Heart left ventricle (tissue), 16 donors: ENCODE results near the gene HNRNPC. TPM values are rescaled to one million over a fixed set of nuclear protein-coding genes. Genes with fewer than 3 reads are reported as not detected.

ENCODE experiments used
- ATAC-seq, 4 donors: fragments of 200-7000 bp; cut with Tn5 transposase; one replicate each; pipeline ENCODE4 v1.9.1; 2020 to 2022; ENCODE audit warnings: moderate library complexity in 4 of 4, mild to moderate bottlenecking in 3 of 4, moderate number of reproducible peaks in 1 of 4
- DNase-seq, 5 donors: peaks; one replicate each; pipeline ENCODE4 v3.0.0-alpha.2; 2020
- H3K27ac ChIP-seq, 12 donors: fragments of 200-600 bp; sonication (generic) in 4 of 12; one replicate each; pipeline versions ENCODE4 v1.5.0 to v1.8.0; 2016 to 2022; ENCODE audit warnings: mild to moderate bottlenecking in 2 of 12
- H3K27me3 ChIP-seq, 9 donors: fragments of 200-600 bp; sonication (generic) in 2 of 9; one replicate each; pipeline versions ENCODE4 v1.5.1 to v1.8.0; 2016 to 2022; ENCODE audit warnings: mild to moderate bottlenecking in 3 of 9
- H3K36me3 ChIP-seq, 9 donors: fragments of 200-600 bp; sonication (generic) in 2 of 9; one replicate each; pipeline versions ENCODE4 v1.5.0 to v1.8.0; 2018 to 2022; ENCODE audit warnings: mild to moderate bottlenecking in 2 of 9
- H3K4me1 ChIP-seq, 12 donors: fragments of 200-600 bp; sonication (generic) in 4 of 12; one replicate each; pipeline versions ENCODE4 v1.5.0 to v1.8.0; 2016 to 2022; ENCODE audit warnings: mild to moderate bottlenecking in 3 of 12
- H3K4me3 ChIP-seq, 12 donors: fragments of 200-600 bp; sonication (generic) in 4 of 12; one replicate each; pipeline versions ENCODE4 v1.5.0 to v1.8.0; 2017 to 2022; ENCODE audit warnings: mild to moderate bottlenecking in 9 of 12, moderate library complexity in 4 of 12
- H3K9me3 ChIP-seq, 12 donors: fragments of 200-600 bp; sonication (generic) in 4 of 12; one replicate each; pipeline versions ENCODE4 v1.5.0 to v1.8.0; 2016 to 2022; ENCODE audit warnings: mild to moderate bottlenecking in 1 of 12
- POLR2A ChIP-seq, 2 donors: fragments of 450-650 bp; IDR thresholded peaks; one replicate each; pipeline ENCODE4 v1.6.1; 2017; ENCODE audit warnings: antibody characterized with exemption in 2 of 2, mild to moderate bottlenecking in 2 of 2, moderate library complexity in 2 of 2
- WGBS, 4 donors: extraction: QIAGEN DNeasy Blood & Tissue Kit in 2 of 4; methylation state at CpG; one replicate each; pipeline versions ENCODE4 v1.1.5 to v1.1.7; 2013 to 2018; 5-methylcytosine and 5-hydroxymethylcytosine counted together
- intact Hi-C, 10 donors: fragments of 100-400 bp; cut with DNase I; formaldehyde crosslinking; loops; one replicate each; pipeline versions ENCODE4 v1.11.1 to v1.14.2; 2022
- polyA plus RNA-seq, 2 donors: library from polyadenylated mRNA; stranded (reverse); fragments of 200-250 nt; gene quantifications; one replicate each; pipeline ENCODE4 v1.2.3, GENCODE V29; 2013
- total RNA-seq, 9 donors: library from RNA; depleted of rRNA in 2 of 9; stranded (reverse); fragments of >200 nt in 2 of 9; fragmentation: NEBNext Ultra II Directional in 3 of 9; extraction: Animal tissue kit (Norgen Biotek cat#: 25700) in 3 of 9; gene quantifications; one replicate each; pipeline versions ENCODE4 v1.1.0 to v1.2.4, GENCODE V29; 2016 to 2023
- TF ChIP-seq, protein P1 (sequence below), 12 donors: fragments of 200-600 bp; sonication (generic) in 4 of 12; IDR thresholded peaks; one replicate each; pipeline versions ENCODE4 v1.5.0 to v1.8.0; 2018 to 2022; ENCODE audit warnings: antibody characterized with exemption in 12 of 12, mild to moderate bottlenecking in 5 of 12
- donor health status: ischemic (EF 13 %, LVEDD 7.1; RV severe dilation, severe dysfunction).
- donor health status: healthy with polysubstance abuse.
- donor health status: DM: no; HTN: yes; CAD: no.
- donor health status: DM: no; HTN: no; CAD: no.
- donor health status: ischemic (EF 25% LVEDD 6.9; RV normal size, moderate dysfunction).
- donor health status: ischemic (EF 25% LVEDD 5.7; RV mildly dilated, moderate dysfunction).
- donor health status: healthy.
- donor health status: DM: yes; HTN: yes; CAD: no.
- donor health status: ischemic (EF 35%, LVEDD 5.7; RV mildly dilated, moderate dysfunction).
- donor health status: nonischemic (EF 11% LVEDD 7.7; RV severe dilation, severe dysfunction).
- donor health status: DM: yes; HTN: yes; CAD: no.
- donor health status: PGD.
- donor health status: ischemic (EF 29% LVEDD 5.4; RV normal size, mild dysfunction).
- donor health status: nonischemic (EF 23%, LVEDD 6.1; RV moderate dilation, normal function).

The HNRNPC gene
- total and polyA plus RNA-seq, 11 donors, result 201 to 389 (median 255) TPM

GRCh38 chr14:21231020-21231652, 38.1 kb downstream of the HNRNPC start:
- ATAC-seq (no peak), DNase-seq (no peak)
- Histone ChIP-seq H3K9me3 (no peaks in the 10 kb centered on the region), H3K4me3 (no peak overlapping the region), H3K27me3 (no peaks in the 10 kb centered on the region), H3K27ac (peak overlapping the region in 1 of 12 donors; percentile 18), H3K4me1 (peaks cover 0 to 80% (median 60%) of the 10 kb centered on the region in 12 donors), H3K36me3 (peaks cover 0 to 100% (median 86%) of the 10 kb centered on the region in 9 donors)
- TF ChIP-seq, protein P1, sequence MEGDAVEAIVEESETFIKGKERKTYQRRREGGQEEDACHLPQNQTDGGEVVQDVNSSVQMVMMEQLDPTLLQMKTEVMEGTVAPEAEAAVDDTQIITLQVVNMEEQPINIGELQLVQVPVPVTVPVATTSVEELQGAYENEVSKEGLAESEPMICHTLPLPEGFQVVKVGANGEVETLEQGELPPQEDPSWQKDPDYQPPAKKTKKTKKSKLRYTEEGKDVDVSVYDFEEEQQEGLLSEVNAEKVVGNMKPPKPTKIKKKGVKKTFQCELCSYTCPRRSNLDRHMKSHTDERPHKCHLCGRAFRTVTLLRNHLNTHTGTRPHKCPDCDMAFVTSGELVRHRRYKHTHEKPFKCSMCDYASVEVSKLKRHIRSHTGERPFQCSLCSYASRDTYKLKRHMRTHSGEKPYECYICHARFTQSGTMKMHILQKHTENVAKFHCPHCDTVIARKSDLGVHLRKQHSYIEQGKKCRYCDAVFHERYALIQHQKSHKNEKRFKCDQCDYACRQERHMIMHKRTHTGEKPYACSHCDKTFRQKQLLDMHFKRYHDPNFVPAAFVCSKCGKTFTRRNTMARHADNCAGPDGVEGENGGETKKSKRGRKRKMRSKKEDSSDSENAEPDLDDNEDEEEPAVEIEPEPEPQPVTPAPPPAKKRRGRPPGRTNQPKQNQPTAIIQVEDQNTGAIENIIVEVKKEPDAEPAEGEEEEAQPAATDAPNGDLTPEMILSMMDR (IDR thresholded peaks at IDR 0.05), result no peak
- no peak for TF ChIP-seq POLR2A (IDR thresholded peaks at IDR 0.05)
- 78 to 85% (median 84%) methylated on average over 14 of the region's 14 CpGs for WGBS, 4 donors
- intact Hi-C loops, result loop anchor here in 4 of 10 donors (10.0 kb wide), 2 partner anchors 124 to 154 kb away; partner anchors contain the start of gene SUPT16H (in 3 of the 4)

DNA sequence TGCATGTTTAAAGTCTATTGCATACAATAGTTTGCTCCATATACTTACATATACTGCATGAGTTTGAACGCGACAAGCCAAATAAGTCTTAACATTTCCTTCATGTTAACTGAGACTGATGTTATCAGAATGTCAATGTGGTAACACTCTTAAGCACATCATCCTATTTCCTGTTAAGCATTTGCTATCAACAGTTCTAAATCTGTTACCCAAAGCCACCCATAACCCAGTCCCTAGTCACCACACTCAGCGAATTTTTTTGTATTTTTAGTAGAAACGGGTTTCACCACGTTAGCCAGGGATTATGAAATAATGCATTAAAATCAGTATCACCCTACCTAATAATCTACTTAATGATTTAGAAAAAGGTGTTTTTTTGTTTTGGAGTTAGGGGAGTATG, 39.4 kb downstream of the HNRNPC start:
- intact Hi-C loops, result loop anchor here in 6 of 10 donors (5.0 to 10.0 kb wide), 3 partner anchors 32 to 155 kb away; partner anchors contain the start of gene SUPT16H (in 4 of the 6)
- 44 to 61% (median 53%) methylated on average over 5 of the region's 5 CpGs for WGBS, 4 donors
- Histone ChIP-seq H3K9me3 (no peaks in the 10 kb centered on the region), H3K4me3 (no peak overlapping the region), H3K27me3 (no peaks in the 10 kb centered on the region), H3K36me3 (peaks cover 0 to 100% (median 95%) of the 10 kb centered on the region in 9 donors), H3K4me1 (peaks cover 0 to 67% (median 49%) of the 10 kb centered on the region in 12 donors), H3K27ac (peak overlapping the region in 1 of 12 donors; percentile 7)
- ATAC-seq (no peak), DNase-seq (no peak)
- TF ChIP-seq POLR2A (IDR thresholded peaks at IDR 0.05), result no peak

GRCh38 chr14:21227981-21228380, 41.3 kb downstream of the HNRNPC start:
- no peaks in the 10 kb centered on the region for H3K27me3 ChIP-seq
- peak in 1 of 4 donors; percentile 26 for ATAC-seq
- 43 to 55% (median 47%) methylated on average over 1 of the region's 1 CpG for WGBS, 4 donors
- peaks cover 0 to 100% (median 98%) of the 10 kb centered on the region in 9 donors for H3K36me3 ChIP-seq
- DNase-seq, result no peak
- intact Hi-C loops, result loop anchor here in 2 of 10 donors (5.0 to 10.0 kb wide), 2 partner anchors 34 to 157 kb away; partner anchors contain the start of gene SUPT16H (in 1 of the 2)
- H3K9me3 ChIP-seq, result no peaks in the 10 kb centered on the region
- no peak for TF ChIP-seq POLR2A (IDR thresholded peaks at IDR 0.05)
- TF ChIP-seq, protein P1 (IDR thresholded peaks at IDR 0.05), result no peak
- H3K4me3 ChIP-seq, result no peak overlapping the region
- peaks cover 0 to 64% (median 41%) of the 10 kb centered on the region in 12 donors for H3K4me1 ChIP-seq
- no peak overlapping the region for H3K27ac ChIP-seq

GRCh38 chr14:21227150-21227549, 42.1 kb downstream of the HNRNPC start:
- H3K27ac ChIP-seq, result no peak overlapping the region
- H3K36me3 ChIP-seq, result peaks cover 0 to 100% (median 98%) of the 10 kb centered on the region in 9 donors
- TF ChIP-seq POLR2A (IDR thresholded peaks at IDR 0.05), result no peak
- TF ChIP-seq, protein P1 (IDR thresholded peaks at IDR 0.05), result no peak

More at GRCh38 chr14:21227150-21227549, 42.1 kb downstream of the HNRNPC start:
- H3K4me3 ChIP-seq, result no peak overlapping the region
- no peak for DNase-seq
- WGBS, 4 donors, result 66 to 75% (median 70%) methylated on average over 5 of the region's 5 CpGs
- no peaks in the 10 kb centered on the region for H3K27me3 ChIP-seq
- no peaks in the 10 kb centered on the region for H3K9me3 ChIP-seq
- H3K4me1 ChIP-seq, result peaks cover 0 to 61% (median 37%) of the 10 kb centered on the region in 12 donors
- ATAC-seq, result no peak
- intact Hi-C loops, result loop anchor here in 2 of 10 donors (5.0 to 10.0 kb wide), 2 partner anchors 35 to 158 kb away; partner anchors contain the start of gene SUPT16H (in 1 of the 2)
